OCI-LY7 (cell line): ENCODE results near the gene NPEPL1. TPM values are rescaled to one million over a fixed set of nuclear protein-coding genes. Genes with fewer than 3 reads are reported as not detected.
A peak's percentile ranks its signal among the peaks of the same experiment; 100 is the strongest.

Source experiments
- BruUV-seq: library from RNA; stranded (reverse); fragments of 400-500 nt; replicated peaks from 2 replicates; lab custom pipeline; 2021; lab: Mats Ljungman, UMichigan
- CTCF ChIA-PET: fragments of 300-600 bp; sonication (Branson Sonifier 250); formaldehyde crosslinking; loops from one replicate; lab custom pipeline; 2022; ENCODE audit warnings: antibody characterized with exemption; ENCODE audit not compliant: unreplicated experiment; lab: Charles Lee
- POLR2A ChIA-PET: fragments of 300-600 bp; sonication (Branson Sonifier 250); formaldehyde crosslinking; loops from one replicate; lab custom pipeline; 2022; ENCODE audit warnings: antibody characterized with exemption; lab: Charles Lee
- DNase-seq: peaks from one replicate; pipeline ENCODE4 v3.0.0-alpha.2; 2015; ENCODE audit warnings: low spot score
- H2AFZ ChIP-seq: fragments of 200-600 bp; sonication (generic), shearing (Covaris generic); 2 replicates; pipeline ENCODE4 v1.6.1; 2014; ENCODE audit warnings: mild to moderate bottlenecking, antibody characterized with exemption, low read length, moderate library complexity
- H3K27ac ChIP-seq: fragments of 200-600 bp; sonication (generic); 2 replicates; pipeline ENCODE4 v1.5.1; 2014; ENCODE audit warnings: mixed run types, low read depth, mild to moderate bottlenecking, moderate library complexity, low read length, inconsistent platforms; ENCODE audit not compliant: poor library complexity, severe bottlenecking
- H3K36me3 ChIP-seq: fragments of 200-600 bp; sonication (generic); 2 replicates; pipeline ENCODE4 v1.6.1; 2014; ENCODE audit warnings: mild to moderate bottlenecking, antibody characterized with exemption, low read length, moderate library complexity, mixed read lengths; ENCODE audit not compliant: insufficient read depth
- H3K4me1 ChIP-seq: fragments of 200-600 bp; sonication (generic); 2 replicates; pipeline ENCODE4 v1.5.1; 2014; ENCODE audit warnings: mild to moderate bottlenecking, low read length; ENCODE audit not compliant: insufficient read depth, poor library complexity, severe bottlenecking
- H3K4me2 ChIP-seq: fragments of 200-600 bp; sonication (generic); 2 replicates; pipeline ENCODE4 v1.6.1; 2014; ENCODE audit warnings: mild to moderate bottlenecking, low read length
- H3K4me3 ChIP-seq: fragments of 200-600 bp; sonication (generic); 2 replicates; pipeline ENCODE4 v1.5.1; 2014; ENCODE audit warnings: mild to moderate bottlenecking, low read depth, low read length; ENCODE audit not compliant: poor library complexity, severe bottlenecking
- H3K79me2 ChIP-seq: fragments of 200-600 bp; sonication (generic); 2 replicates; pipeline ENCODE4 v1.6.1; 2016; ENCODE audit warnings: low read depth, mild to moderate bottlenecking, low read length, moderate library complexity, mixed read lengths; ENCODE audit not compliant: insufficient read depth
- H3K9me2 ChIP-seq: fragments of 200-600 bp; sonication (generic); 2 replicates; pipeline ENCODE4 v1.6.1; 2016; ENCODE audit warnings: mild to moderate bottlenecking, low read length, mixed read lengths; ENCODE audit not compliant: insufficient read depth
- H3K9me3 ChIP-seq: fragments of 200-600 bp; sonication (generic); 2 replicates; pipeline ENCODE4 v1.6.1; 2014; ENCODE audit warnings: mild to moderate bottlenecking, mixed run types, low read length, mixed read lengths
- H4K20me1 ChIP-seq: fragments of 200-600 bp; sonication (generic); 2 replicates; pipeline ENCODE4 v1.6.1; 2014; ENCODE audit warnings: mild to moderate bottlenecking, antibody characterized with exemption, low read length, moderate library complexity, mixed read lengths; ENCODE audit not compliant: insufficient read depth
- EZH2phosphoT487 ChIP-seq: fragments of 200-600 bp; sonication (generic); IDR thresholded peaks from 2 replicates; pipeline ENCODE4 v1.6.1; 2018; ENCODE audit warnings: low read depth, borderline replicate concordance, mild to moderate bottlenecking, mixed run types, antibody characterized with exemption, low read length, moderate library complexity, mixed read lengths
- intact Hi-C: fragments of 100-400 bp; cut with micrococcal nuclease; formaldehyde crosslinking; loops from one replicate; pipeline ENCODE4 v1.10.0; 2022; ENCODE audit not compliant: unreplicated experiment
- total RNA-seq, 2 experiments: library from RNA; depleted of rRNA in 1 of 2; stranded (reverse); fragments of >200 nt in 1 of 2; shearing (Covaris generic) in 1 of 2; gene quantifications; 2 replicates each; pipeline ENCODE4 v1.2.3, GENCODE V29; 2014 to 2022
- TF ChIP-seq, protein P1 (sequence below): fragments of 200-600 bp; sonication (generic); conservative IDR thresholded peaks from 2 replicates; pipeline ENCODE4 v1.5.1; 2014; ENCODE audit warnings: mild to moderate bottlenecking, antibody characterized with exemption, low read length, moderate library complexity, mixed read lengths

Gene NPEPL1
- total RNA-seq, 2 experiments from 2014 or later, result 3.4 to 11.5 TPM

DNA sequence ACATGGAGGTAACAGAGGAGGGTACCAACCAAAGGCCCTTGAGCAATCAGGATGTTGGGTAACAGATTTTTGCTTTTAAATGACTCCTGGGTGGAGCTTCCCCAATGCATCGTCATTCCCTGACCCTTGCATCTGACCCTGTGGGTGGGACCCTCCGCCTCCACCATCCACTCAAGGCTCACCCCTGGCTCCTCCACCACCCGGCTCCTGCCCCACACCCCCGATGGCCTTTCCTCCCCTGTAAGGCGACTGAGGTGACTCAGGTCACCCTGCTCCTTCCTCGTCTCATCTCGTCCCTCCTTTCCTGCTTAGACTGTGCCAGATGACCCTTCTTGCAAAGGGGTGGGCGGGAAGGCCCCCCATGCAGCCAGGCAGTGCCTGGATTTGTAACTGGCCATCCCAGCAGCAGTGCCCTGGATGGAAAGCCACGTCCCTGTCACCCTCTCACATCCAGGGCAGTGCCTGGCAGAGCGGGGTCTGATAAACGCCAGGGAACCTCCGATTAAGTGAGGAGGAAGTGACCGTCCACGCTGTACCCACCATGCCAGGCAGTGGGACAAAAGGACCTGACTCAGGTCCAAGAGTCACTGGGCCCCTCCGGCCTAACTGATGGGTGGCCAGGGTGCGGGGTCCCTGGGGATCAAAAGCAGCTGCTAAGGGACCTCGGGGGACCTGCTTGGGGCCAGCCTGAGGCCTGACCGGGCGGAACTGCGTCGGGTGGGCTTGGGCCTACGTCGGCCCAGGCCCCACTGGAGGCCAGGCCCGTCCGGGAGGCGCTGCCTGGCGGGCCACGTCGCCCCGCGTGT lies 624 bp upstream of the NPEPL1 start:
- no peak for DNase-seq
- no peak overlapping the region; the same call in 1 of the 2 replicates for H3K4me2 ChIP-seq
- no peaks in the 10 kb centered on the region for H3K79me2 ChIP-seq
- no peaks in the 10 kb centered on the region for H3K36me3 ChIP-seq
- no peak overlapping the region for H2AFZ ChIP-seq
- intact Hi-C loops, result loop anchor here (5.0 kb wide), 1 partner anchor 40 kb away; the partner anchor contains the start of gene STX16
- TF ChIP-seq, protein P1, sequence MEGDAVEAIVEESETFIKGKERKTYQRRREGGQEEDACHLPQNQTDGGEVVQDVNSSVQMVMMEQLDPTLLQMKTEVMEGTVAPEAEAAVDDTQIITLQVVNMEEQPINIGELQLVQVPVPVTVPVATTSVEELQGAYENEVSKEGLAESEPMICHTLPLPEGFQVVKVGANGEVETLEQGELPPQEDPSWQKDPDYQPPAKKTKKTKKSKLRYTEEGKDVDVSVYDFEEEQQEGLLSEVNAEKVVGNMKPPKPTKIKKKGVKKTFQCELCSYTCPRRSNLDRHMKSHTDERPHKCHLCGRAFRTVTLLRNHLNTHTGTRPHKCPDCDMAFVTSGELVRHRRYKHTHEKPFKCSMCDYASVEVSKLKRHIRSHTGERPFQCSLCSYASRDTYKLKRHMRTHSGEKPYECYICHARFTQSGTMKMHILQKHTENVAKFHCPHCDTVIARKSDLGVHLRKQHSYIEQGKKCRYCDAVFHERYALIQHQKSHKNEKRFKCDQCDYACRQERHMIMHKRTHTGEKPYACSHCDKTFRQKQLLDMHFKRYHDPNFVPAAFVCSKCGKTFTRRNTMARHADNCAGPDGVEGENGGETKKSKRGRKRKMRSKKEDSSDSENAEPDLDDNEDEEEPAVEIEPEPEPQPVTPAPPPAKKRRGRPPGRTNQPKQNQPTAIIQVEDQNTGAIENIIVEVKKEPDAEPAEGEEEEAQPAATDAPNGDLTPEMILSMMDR, result no peak
- no peak for TF ChIP-seq EZH2phosphoT487
- no TSS peak for BruUV-seq
- no peak overlapping the region for H3K27ac ChIP-seq
- H3K9me2 ChIP-seq, result no peaks in the 10 kb centered on the region
- no peaks in the 10 kb centered on the region for H4K20me1 ChIP-seq
- H3K4me3 ChIP-seq, result no peak overlapping the region
- ChIA-PET POLR2A (interaction anchor here (0.7 kb wide), 1 partner anchor 33 kb away, joined by 4 read pairs; no protein-coding TSS in a partner anchor), CTCF (no interaction called here)
- no peaks in the 10 kb centered on the region for H3K4me1 ChIP-seq
- H3K9me3 ChIP-seq, result no peaks in the 10 kb centered on the region

DNA sequence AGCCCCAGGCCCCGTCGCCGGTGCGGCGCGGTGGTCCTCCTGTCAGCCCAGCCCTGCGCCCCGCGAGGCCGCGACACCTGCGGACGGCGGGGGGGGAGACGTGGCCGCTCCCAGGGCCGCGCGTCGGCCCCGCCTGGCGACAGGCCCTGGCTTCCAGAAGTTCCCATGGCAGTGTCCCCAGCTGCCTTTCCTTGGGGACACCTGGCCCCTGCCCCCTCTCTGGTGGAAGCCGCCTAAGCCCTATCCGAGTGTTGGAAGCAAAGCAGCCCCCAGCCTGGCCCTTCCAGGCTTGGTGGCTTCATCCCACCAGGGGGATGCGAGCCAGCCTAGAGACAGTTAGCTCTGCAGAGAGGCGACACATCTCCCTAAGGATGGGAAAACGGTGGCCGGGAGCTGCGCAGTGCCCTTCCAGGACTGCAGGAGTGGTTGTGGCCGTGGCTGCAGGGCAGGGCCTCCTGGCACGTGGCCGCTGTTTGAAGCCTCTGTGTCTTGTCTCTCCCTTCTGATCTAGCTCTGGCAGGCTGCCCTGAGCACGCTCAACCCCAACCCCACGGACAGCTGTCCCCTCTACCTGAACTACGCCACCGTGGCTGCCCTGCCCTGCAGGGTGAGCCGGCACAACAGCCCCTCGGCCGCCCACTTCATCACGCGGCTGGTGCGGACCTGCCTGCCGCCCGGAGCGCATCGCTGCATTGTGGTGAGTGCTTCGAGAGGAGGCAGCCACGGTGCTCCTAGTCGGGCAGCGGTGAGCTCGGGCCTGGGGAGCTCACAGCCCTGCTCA lies 816 bp downstream of the NPEPL1 start:
- Histone ChIP-seq H3K9me3 (no peaks in the 10 kb centered on the region), H3K4me2 (peak overlapping the region; percentile 37; the same call in 1 of the 2 replicates), H4K20me1 (no peaks in the 10 kb centered on the region), H2AFZ (no peak overlapping the region), H3K4me3 (no peak overlapping the region), H3K4me1 (no peaks in the 10 kb centered on the region), H3K79me2 (no peaks in the 10 kb centered on the region), H3K27ac (no peak overlapping the region), H3K9me2 (no peaks in the 10 kb centered on the region), H3K36me3 (no peaks in the 10 kb centered on the region)
- DNase-seq, result no peak
- intact Hi-C loops, result loop anchor here (5.0 kb wide), 1 partner anchor 41 kb away; the partner anchor contains the start of gene STX16
- TF ChIP-seq EZH2phosphoT487, result no peak
- TF ChIP-seq, protein P1, result no peak
- POLR2A ChIA-PET, result no interaction called here
- BruUV-seq, result no TSS peak
- CTCF ChIA-PET, result no interaction called here
